GM21447 (cell line): Measurements from ENCODE around the gene IFFO2.

Experiments used
- ATAC-seq: cut with Tn5 transposase; IDR thresholded peaks from one replicate; pipeline ENCODE4 v1.9.1; 2021; ENCODE audit not compliant: unreplicated experiment

IFFO2 gene

GRCh38 chr1:18951818-18952391 lies 4.6 kb downstream of the IFFO2 start:
- ATAC-seq = peak; percentile 39

DNA sequence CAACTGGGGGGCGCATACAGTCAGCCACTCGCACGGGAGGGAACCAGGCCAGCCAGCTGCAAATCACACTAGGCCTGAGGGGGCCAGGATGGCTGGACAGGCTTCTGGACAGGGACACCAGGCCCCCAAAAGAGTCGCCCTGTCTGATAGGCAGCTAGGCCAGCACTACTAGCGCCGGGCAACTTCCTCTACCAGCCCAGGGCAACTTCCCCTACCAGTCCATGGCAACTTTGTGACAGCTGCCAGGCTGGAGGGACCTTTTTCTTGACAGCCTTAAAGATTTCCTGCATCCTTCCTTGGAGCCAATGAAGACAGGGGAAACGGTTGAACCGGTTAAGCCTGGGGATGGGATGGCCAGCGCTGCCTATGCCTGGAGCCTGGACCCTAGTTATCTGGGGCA lies 5.1 kb downstream of the IFFO2 start:
- ATAC-seq = peak; percentile 5

DNA sequence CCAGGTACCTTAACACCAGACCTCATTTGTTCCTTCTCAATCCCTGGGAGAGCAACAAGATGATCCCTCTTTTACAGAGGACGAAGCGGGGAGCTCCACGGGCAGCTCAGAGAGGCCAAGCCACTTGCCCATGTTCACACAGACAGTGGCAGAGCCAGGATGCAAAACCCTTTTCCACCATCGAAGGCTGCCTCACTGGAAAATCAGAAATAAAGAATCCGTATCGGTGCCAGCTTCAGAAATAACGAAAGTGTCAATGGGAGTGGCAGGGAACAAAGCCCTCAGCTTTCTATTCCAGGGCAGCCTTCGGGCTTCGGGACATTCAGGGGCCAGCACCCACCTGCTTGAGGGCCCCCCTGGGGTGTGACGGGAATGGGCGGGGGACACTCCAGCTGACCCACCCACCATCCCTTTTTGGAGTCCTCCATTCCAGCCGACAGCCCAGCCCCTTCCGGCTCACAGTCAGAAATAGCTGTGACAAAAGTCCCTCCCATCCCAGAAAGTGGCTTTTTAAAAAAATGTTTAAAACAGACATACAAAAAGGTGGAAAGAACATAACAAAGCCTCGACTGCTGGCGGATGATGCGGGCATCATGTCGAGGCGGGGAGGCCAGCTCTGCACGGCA lies 6.0 kb downstream of the IFFO2 start:
- no peak for ATAC-seq

GRCh38 chr1:18949686-18950400 lies 6.6 kb downstream of the IFFO2 start:
- no peak for ATAC-seq

DNA sequence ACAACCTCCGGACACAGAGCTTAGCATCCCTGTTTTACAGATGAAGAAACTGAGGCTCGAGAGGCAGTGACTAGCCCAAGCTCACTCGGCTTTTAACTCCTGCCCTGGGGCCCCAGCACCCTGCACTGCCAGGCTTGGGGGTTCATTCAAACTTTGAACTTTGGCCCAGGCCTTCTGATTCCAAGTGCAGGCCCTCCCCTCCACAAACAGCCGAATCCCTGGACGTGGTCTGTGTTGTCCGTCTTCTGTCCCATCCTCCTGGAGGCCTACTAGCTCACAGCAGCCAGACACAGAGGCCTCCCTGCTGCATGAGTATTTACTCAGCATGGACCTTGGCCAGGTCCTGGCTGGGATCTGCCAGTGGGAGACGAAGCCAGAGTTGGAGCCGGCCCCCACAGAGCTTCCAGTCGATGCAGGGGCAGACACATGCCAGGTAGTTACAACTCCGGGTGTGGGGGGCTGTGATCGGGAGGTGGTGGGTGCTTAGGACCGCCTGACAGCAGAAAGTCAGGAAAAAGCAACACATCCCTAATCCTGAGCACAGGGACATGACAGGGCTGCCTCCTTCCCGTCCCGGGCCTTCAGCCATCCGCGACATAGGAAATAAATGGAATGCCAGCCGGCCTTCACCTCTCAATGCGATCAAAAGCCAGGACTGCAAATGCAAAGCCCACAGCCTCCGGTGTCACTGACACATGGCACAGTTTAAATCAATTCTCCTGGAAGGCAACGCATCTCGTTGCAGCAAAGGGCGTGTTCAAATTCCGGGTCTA lies 7.4 kb downstream of the IFFO2 start:
- ATAC-seq = no peak

- no peak for ATAC-seq
Measured at GRCh38 chr1:18948048-18948912, 8.2 kb downstream of the IFFO2 start.

- ATAC-seq = no peak
Measured at GRCh38 chr1:18947570-18947969, 8.9 kb downstream of the IFFO2 start.

DNA sequence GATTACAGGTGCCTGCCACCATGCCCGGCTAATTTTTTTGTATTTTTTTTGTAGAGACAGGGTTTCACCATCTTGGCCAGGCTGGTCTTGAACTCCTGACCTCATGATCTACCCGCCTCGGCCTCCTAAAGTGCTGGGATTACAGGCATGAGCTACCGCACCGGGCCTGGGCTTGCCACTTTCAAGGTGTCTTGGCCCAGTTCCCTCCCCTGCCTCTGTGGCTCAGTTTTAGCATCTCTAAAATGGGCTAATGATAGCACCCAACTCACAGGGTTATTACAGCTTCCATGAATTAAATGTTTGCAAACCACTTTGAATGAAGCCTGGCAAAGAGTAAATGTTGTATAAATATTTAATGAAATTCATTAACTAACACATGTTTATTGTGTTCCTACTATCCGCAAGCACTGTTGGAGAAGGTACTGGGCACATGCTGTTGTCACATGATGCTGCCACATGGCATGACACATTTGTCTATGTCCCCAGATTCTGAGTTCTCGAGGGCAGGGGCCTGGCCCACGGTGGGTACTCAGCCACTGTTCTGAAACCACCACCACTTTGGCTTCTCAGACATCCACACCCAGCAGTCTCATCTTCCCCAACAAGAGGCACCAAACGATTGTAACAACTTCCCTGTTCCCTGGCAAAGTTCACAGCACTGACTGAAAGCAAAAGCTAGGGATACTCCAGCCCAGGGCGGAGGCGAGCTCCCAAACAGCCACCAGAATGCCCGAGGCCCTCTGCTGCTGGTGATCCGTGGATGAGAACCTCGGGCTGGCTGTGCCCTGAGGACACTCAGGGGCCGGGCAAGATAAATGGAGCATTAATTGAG lies 9.7 kb downstream of the IFFO2 start:
- ATAC-seq = no peak

DNA sequence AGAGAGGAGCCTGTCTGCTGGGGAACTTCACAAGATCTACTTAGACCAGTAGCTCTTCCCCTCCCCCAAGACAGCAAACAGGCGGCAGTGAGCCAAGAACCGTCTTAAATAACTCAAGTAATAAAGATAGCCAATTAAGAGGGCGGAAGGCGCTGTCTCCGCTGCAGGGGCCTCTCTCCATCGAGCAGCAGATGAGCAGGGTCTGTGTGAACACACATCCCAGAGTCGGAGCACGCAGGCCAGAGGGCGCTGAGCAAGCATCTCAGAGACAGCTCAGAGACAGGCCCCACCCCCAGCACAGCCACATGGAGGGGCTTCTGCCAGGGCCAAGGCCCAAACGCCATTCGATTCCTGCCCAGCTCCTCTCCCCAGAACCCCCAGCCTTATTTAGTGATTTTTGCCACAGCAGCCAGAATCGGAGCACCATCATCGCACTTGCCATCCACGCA lies 11.1 kb downstream of the IFFO2 start:
- ATAC-seq = no peak

DNA sequence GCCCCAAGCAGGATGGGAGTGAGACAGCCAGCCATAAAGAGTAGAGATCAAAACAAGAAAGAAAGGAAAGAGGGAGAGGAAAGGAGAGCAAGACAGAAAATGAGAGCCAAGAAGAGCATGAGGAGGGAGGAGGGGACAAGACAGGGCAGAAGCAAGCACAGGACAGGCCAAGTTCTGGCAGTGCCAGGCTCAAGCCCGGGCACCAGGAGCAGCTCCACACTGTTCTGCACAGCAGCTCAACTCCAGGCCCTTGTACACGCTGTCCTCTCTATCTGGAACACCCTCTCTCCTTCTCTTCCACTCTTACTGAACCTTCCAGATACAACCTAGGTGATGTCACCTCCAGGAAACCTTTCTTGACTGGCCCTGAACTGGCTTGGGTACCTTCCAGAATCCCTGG lies 11.7 kb downstream of the IFFO2 start:
- ATAC-seq = no peak

GRCh38 chr1:18943914-18944572 lies 12.4 kb downstream of the IFFO2 start:
- no peak for ATAC-seq

- no peak for ATAC-seq
Measured at GRCh38 chr1:18943162-18943561, 13.3 kb downstream of the IFFO2 start.

GRCh38 chr1:18942340-18942739 lies 14.1 kb downstream of the IFFO2 start:
- ATAC-seq = no peak

GRCh38 chr1:18941221-18942141 lies 15.0 kb downstream of the IFFO2 start:
- no peak for ATAC-seq

GRCh38 chr1:18940303-18941020 lies 16.0 kb downstream of the IFFO2 start:
- ATAC-seq = no peak

DNA sequence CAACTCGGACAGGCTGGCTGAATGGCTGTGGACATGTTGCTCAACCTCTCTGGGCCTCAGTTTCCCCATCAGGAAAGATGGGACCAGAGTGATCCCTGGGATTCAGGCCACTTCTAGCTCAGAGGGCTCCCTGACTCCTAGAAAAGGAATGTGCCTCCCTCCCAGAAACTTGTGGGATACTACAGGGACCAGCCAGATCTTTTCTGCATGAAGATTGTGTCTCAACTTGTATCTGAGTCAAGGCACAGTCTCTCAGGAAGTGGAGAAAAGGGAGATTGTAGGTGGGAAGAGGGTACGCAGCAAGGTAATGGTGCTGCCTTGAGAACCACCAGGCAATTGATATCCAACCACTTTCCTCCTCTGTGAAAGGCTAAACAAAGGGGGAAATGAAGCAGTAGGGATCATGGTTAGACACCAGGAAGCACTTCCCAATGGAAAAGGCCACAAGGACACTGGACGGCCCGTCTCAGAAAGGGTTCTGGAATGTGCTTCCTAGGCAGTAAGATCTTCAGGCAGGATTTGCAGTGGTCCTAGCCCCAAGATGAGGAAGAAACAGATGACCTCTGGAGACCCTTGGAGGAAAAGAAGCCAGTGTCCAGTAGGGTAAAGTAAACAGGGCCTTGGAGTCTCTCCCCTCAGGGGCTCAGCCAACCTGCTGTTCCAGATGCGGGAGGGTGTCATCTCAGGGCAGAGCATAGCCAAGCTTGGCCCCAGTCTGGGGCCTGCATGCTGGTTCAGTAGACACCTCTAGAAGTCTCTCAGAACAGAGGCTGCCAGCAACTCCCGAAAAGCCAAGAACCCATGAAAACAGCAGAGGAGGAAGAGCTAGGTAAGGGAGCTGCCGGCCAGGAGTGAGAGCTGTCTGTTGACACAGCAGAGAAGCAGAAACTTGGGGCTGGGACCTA lies 16.8 kb downstream of the IFFO2 start:
- ATAC-seq = no peak

GRCh38 chr1:18938707-18939070 lies 17.8 kb downstream of the IFFO2 start:
- ATAC-seq = no peak
